Smooth muscle cell (in vitro differentiated cells): ENCODE measurements around the gene AUTS2. TPM values are rescaled to one million over a fixed set of nuclear protein-coding genes. Genes with fewer than 3 reads are reported as not detected.
"Not testable (repeated sequence)": the region's sequence is repeated elsewhere in the genome, so short reads cannot be mapped to it uniquely, and the experiment has no call there.

Source experiments
- DNase-seq: peaks from one replicate; lab custom pipeline; 2025; ENCODE audit not compliant: unreplicated experiment; lab: John Stamatoyannopoulos, UW
- H2AFZ ChIP-seq: fragments of 200-600 bp; sonication (generic); 2 replicates; pipeline ENCODE4 v1.6.0; 2016; ENCODE audit warnings: antibody characterized with exemption, low read depth, mild to moderate bottlenecking
- H3F3A ChIP-seq: fragments of 200-600 bp; sonication (generic); 2 replicates; pipeline ENCODE4 v1.6.0; 2017; ENCODE audit warnings: antibody characterized with exemption, low read depth
- H3K27ac ChIP-seq: fragments of 200-600 bp; sonication (generic); 2 replicates; pipeline ENCODE4 v1.5.1; 2016; ENCODE audit warnings: low read depth, mild to moderate bottlenecking
- H3K27me3 ChIP-seq: fragments of 200-600 bp; sonication (generic); 2 replicates; pipeline ENCODE4 v1.6.1; 2016; ENCODE audit warnings: low read depth, mild to moderate bottlenecking
- H3K36me3 ChIP-seq: fragments of 200-600 bp; sonication (generic); 2 replicates; pipeline ENCODE4 v1.5.1; 2016; ENCODE audit warnings: low read depth
- H3K4me1 ChIP-seq: fragments of 200-600 bp; sonication (generic); 2 replicates; pipeline ENCODE4 v1.5.1; 2016; ENCODE audit warnings: low read depth
- H3K4me2 ChIP-seq: fragments of 200-600 bp; sonication (generic); 2 replicates; pipeline ENCODE4 v1.6.0; 2016; ENCODE audit warnings: mild to moderate bottlenecking
- H3K4me3 ChIP-seq: fragments of 200-600 bp; sonication (generic); 2 replicates; pipeline ENCODE4 v1.5.1; 2016; ENCODE audit warnings: mild to moderate bottlenecking
- H3K79me2 ChIP-seq: fragments of 200-600 bp; sonication (generic); 2 replicates; pipeline ENCODE4 v1.6.0; 2016; ENCODE audit warnings: low read depth, mild to moderate bottlenecking
- H3K9ac ChIP-seq: fragments of 200-600 bp; sonication (generic); 2 replicates; pipeline ENCODE4 v1.6.0; 2016; ENCODE audit warnings: low read depth
- H3K9me3 ChIP-seq: fragments of 200-600 bp; sonication (generic); replicated peaks from 2 replicates; pipeline ENCODE4 v1.5.1; 2016; ENCODE audit warnings: low read depth
- H4K20me1 ChIP-seq: fragments of 200-600 bp; sonication (generic); 2 replicates; pipeline ENCODE4 v1.6.0; 2016; ENCODE audit warnings: low read depth
- WGBS: methylation state at CpG from one replicate; pipeline ENCODE4 v1.1.7; 2016; ENCODE audit warnings: low lambda C conversion rate; 5-methylcytosine and 5-hydroxymethylcytosine counted together
- polyA plus RNA-seq: library from polyadenylated mRNA; unstranded; fragments of >200 nt; fragmentation: Nextera tagmentation; extraction: Ambion mirVana; gene quantifications from 2 replicates; pipeline ENCODE4 v1.2.1, GENCODE V29; 2016
- total RNA-seq: library from RNA; depleted of rRNA; stranded (reverse); fragments of >200 nt; gene quantifications from 2 replicates; pipeline ENCODE4 v1.2.3, GENCODE V29; 2014
- TF ChIP-seq, protein P1 (sequence below): fragments of 200-600 bp; sonication (generic); IDR thresholded peaks from 2 replicates; pipeline ENCODE4 v1.5.1; 2017; ENCODE audit warnings: borderline replicate concordance, mild to moderate bottlenecking, antibody characterized with exemption; ENCODE audit not compliant: insufficient read depth, poor library complexity, severe bottlenecking

The AUTS2 gene
- total and polyA plus RNA-seq, 2 experiments from 2014 or later: 6.5 to 8.6 TPM

GRCh38 chr7:69781412-69781846 lies 183.2 kb downstream of the AUTS2 start:
- Histone ChIP-seq H4K20me1 (peaks cover 73% of the 10 kb centered on the region), H3F3A (peaks cover 2% of the 10 kb centered on the region), H3K79me2 (no peaks in the 10 kb centered on the region), H3K36me3 (no peaks in the 10 kb centered on the region), H3K4me3 (no peak overlapping the region), H3K9ac (no peak overlapping the region), H3K27ac (no peak overlapping the region), H3K9me3 (no peaks in the 10 kb centered on the region), H2AFZ (no peak overlapping the region), H3K4me2 (peak overlapping the region; percentile 65), H3K4me1 (peaks cover 14% of the 10 kb centered on the region), H3K27me3 (no peaks in the 10 kb centered on the region)
- no peak for DNase-seq
- TF ChIP-seq, protein P1, sequence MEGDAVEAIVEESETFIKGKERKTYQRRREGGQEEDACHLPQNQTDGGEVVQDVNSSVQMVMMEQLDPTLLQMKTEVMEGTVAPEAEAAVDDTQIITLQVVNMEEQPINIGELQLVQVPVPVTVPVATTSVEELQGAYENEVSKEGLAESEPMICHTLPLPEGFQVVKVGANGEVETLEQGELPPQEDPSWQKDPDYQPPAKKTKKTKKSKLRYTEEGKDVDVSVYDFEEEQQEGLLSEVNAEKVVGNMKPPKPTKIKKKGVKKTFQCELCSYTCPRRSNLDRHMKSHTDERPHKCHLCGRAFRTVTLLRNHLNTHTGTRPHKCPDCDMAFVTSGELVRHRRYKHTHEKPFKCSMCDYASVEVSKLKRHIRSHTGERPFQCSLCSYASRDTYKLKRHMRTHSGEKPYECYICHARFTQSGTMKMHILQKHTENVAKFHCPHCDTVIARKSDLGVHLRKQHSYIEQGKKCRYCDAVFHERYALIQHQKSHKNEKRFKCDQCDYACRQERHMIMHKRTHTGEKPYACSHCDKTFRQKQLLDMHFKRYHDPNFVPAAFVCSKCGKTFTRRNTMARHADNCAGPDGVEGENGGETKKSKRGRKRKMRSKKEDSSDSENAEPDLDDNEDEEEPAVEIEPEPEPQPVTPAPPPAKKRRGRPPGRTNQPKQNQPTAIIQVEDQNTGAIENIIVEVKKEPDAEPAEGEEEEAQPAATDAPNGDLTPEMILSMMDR: no peak
- WGBS: 7% methylated on average over 3 of the region's 3 CpGs

- no peaks in the 10 kb centered on the region for H3K36me3 ChIP-seq
- no peak for DNase-seq
- peaks cover 65% of the 10 kb centered on the region for H4K20me1 ChIP-seq
- no peaks in the 10 kb centered on the region for H3K27me3 ChIP-seq
- H3K4me2 ChIP-seq: no peak overlapping the region
- H3K4me3 ChIP-seq: no peak overlapping the region
- no peak overlapping the region for H3K9ac ChIP-seq
- peaks cover 14% of the 10 kb centered on the region for H3K4me1 ChIP-seq
- no peaks in the 10 kb centered on the region for H3K79me2 ChIP-seq
- H3K9me3 ChIP-seq: no peaks in the 10 kb centered on the region
- H3K27ac ChIP-seq: no peak overlapping the region
- H3F3A ChIP-seq: no peaks in the 10 kb centered on the region
- 93% methylated on average over 7 of the region's 7 CpGs for WGBS
- no peak overlapping the region for H2AFZ ChIP-seq
- TF ChIP-seq, protein P1: no peak
These were observed 184.8 kb downstream of the AUTS2 start for GRCh38 chr7:69782917-69783684.

GRCh38 chr7:69786130-69786529 lies 187.9 kb downstream of the AUTS2 start:
- not testable (repeated sequence) for H3K27ac ChIP-seq, H3K9me3 ChIP-seq
- 96% methylated on average over 6 of the region's 6 CpGs for WGBS

GRCh38 chr7:69786730-69787395 lies 188.6 kb downstream of the AUTS2 start:
- DNase-seq: no peak
- Histone ChIP-seq H3K79me2 (no peaks in the 10 kb centered on the region), H3K36me3 (no peaks in the 10 kb centered on the region), H3K27me3 (peaks cover 4% of the 10 kb centered on the region), H2AFZ (no peak overlapping the region), H3K27ac (no peak overlapping the region), H3F3A (no peaks in the 10 kb centered on the region), H4K20me1 (peaks cover 54% of the 10 kb centered on the region), H3K9me3 (no peaks in the 10 kb centered on the region), H3K4me2 (no peak overlapping the region), H3K9ac (no peak overlapping the region), H3K4me1 (no peaks in the 10 kb centered on the region), H3K4me3 (no peak overlapping the region)
- 78% methylated on average over 3 of the region's 3 CpGs for WGBS
- TF ChIP-seq, protein P1: no peak

More at GRCh38 chr7:69786130-69786529, 187.9 kb downstream of the AUTS2 start:
- H4K20me1 ChIP-seq: peaks cover 56% of the 10 kb centered on the region
- not testable (repeated sequence) for H3K4me1 ChIP-seq, H3K27me3 ChIP-seq, H3K79me2 ChIP-seq, H3F3A ChIP-seq, DNase-seq, H3K36me3 ChIP-seq, H3K4me2 ChIP-seq, H3K4me3 ChIP-seq, H2AFZ ChIP-seq, H3K9ac ChIP-seq
